A549 (cell line): ENCODE results near the gene ARGLU1.

Experiments
- CHD2 ChIP-seq: fragments of 150-350 bp; IDR thresholded peaks from 2 replicates; pipeline ENCODE4 v1.6.1; 2014; ENCODE audit warnings: low read length; ENCODE audit not compliant: partially characterized antibody
- CHD4 ChIP-seq: fragments of 200-600 bp; sonication (generic); IDR thresholded peaks from 2 replicates; pipeline ENCODE4 v1.6.1; 2016; ENCODE audit warnings: antibody characterized with exemption, mild to moderate bottlenecking, borderline replicate concordance
- CTCF ChIP-seq: fragments of >200 bp; sonication (Bioruptor Twin); formaldehyde crosslinking; IDR thresholded peaks from 3 replicates; pipeline ENCODE4 v1.5.1; 2016
- FOSL2 ChIP-seq, 2 experiments: fragments of 450-650 bp in 1 of 2; fragments of >200 bp in 1 of 2; sonication (Bioruptor Twin) in 1 of 2; formaldehyde crosslinking; IDR thresholded peaks; 2 replicates each; pipeline versions ENCODE4 v1.5.0 to v1.6.1; 2016 to 2020; ENCODE audit warnings: mild to moderate bottlenecking in 1 of 2, moderate library complexity in 1 of 2
- MAX ChIP-seq: IDR thresholded peaks from 2 replicates; pipeline ENCODE4 v1.6.1; 2012
- MYC ChIP-seq: IDR thresholded peaks from 2 replicates; pipeline ENCODE4 v1.6.1; 2012; ENCODE audit warnings: mild to moderate bottlenecking, inconsistent platforms, low read length, improper control_type of control experiment, borderline replicate concordance
- POLR2A ChIP-seq: IDR thresholded peaks from 2 replicates; pipeline ENCODE4 v1.6.1; 2012; ENCODE audit warnings: mild to moderate bottlenecking, low read length
- POLR2AphosphoS2 ChIP-seq: conservative IDR thresholded peaks from 2 replicates; pipeline ENCODE4 v1.6.1; 2012; ENCODE audit warnings: low read length, improper control_type of control experiment, inconsistent platforms
- RCOR1 ChIP-seq: fragments of 150-350 bp; IDR thresholded peaks from 2 replicates; pipeline ENCODE4 v1.6.1; 2014; ENCODE audit warnings: antibody characterized with exemption, low read length, low read depth
- REST ChIP-seq: fragments of 200-600 bp; sonication (generic); IDR thresholded peaks from 2 replicates; pipeline ENCODE4 v1.6.1; 2016; ENCODE audit warnings: antibody characterized with exemption, mild to moderate bottlenecking, moderate library complexity

- TF ChIP-seq CTCF (no peak), FOSL2 (IDR thresholded peaks at IDR 0.05) (no peak), FOSL2 (CRISPR knock-in tag; IDR thresholded peaks at IDR 0.05) (no peak), REST (no peak), CHD4 (no peak), POLR2A (no peak), MAX (no peak), CHD2 (no peak), MYC (no peak), POLR2AphosphoS2 (no peak), RCOR1 (no peak)
Measured at GRCh38 chr13:106603546-106603945, 35.6 kb upstream of the ARGLU1 start.
